Measurements from ENCODE around the gene PRSS27. TPM values are rescaled to one million over a fixed set of nuclear protein-coding genes. Genes with fewer than 3 reads are reported as not detected.
"Not testable (repeated sequence)": the region's sequence is repeated elsewhere in the genome, so short reads cannot be mapped to it uniquely, and the experiment has no call there.

The PRSS27 gene
- total RNA-seq, 1 experiment from 2014 or later: 1.1 TPM

- in situ Hi-C loops (cut with HindIII; ENCODE audit: low pct_unique_long_range_greater_than_20kb, low sequenced_read_pairs): no loop called here
- DNase-seq (ENCODE audit: low read depth): no peak
Observed at GRCh38 chr16:2689968-2690801, 29.8 kb downstream of the PRSS27 start.

GRCh38 chr16:2689422-2689821 lies 30.6 kb downstream of the PRSS27 start:
- DNase-seq (ENCODE audit: low read depth); in situ Hi-C loops (cut with HindIII; ENCODE audit: low pct_unique_long_range_greater_than_20kb, low sequenced_read_pairs): not testable (repeated sequence)

GRCh38 chr16:2687531-2688308 lies 32.3 kb downstream of the PRSS27 start:
- no peak for DNase-seq (ENCODE audit: low read depth)
- in situ Hi-C loops (cut with HindIII; ENCODE audit: low pct_unique_long_range_greater_than_20kb, low sequenced_read_pairs): no loop called here

GRCh38 chr16:2686912-2687507 lies 33.0 kb downstream of the PRSS27 start:
- in situ Hi-C loops (cut with HindIII; ENCODE audit: low pct_unique_long_range_greater_than_20kb, low sequenced_read_pairs): no loop called here
- DNase-seq (ENCODE audit: low read depth): no peak

GRCh38 chr16:2686075-2686474 lies 33.9 kb downstream of the PRSS27 start:
- in situ Hi-C loops (cut with HindIII; ENCODE audit: low pct_unique_long_range_greater_than_20kb, low sequenced_read_pairs); DNase-seq (ENCODE audit: low read depth): not testable (repeated sequence)

GRCh38 chr16:2683041-2683440 lies 37.0 kb downstream of the PRSS27 start:
- in situ Hi-C loops (cut with HindIII; ENCODE audit: low pct_unique_long_range_greater_than_20kb, low sequenced_read_pairs): not testable (repeated sequence)

GRCh38 chr16:2682209-2683021 lies 37.6 kb downstream of the PRSS27 start, which contains the start of gene KCTD5:
Gene KCTD5, plus strand, starts transcription at chr16:2682523. Its CDS starts 26 bp downstream, at chr16:2682549.
- peak; percentile 94 for DNase-seq (ENCODE audit: low read depth)
- in situ Hi-C loops (cut with HindIII; ENCODE audit: low pct_unique_long_range_greater_than_20kb, low sequenced_read_pairs): no loop called here

More at GRCh38 chr16:2683041-2683440, 37.0 kb downstream of the PRSS27 start:
- DNase-seq (ENCODE audit: low read depth): not testable (repeated sequence)

GRCh38 chr16:2680360-2680759 lies 39.7 kb downstream of the PRSS27 start:
- in situ Hi-C loops (cut with HindIII; ENCODE audit: low pct_unique_long_range_greater_than_20kb, low sequenced_read_pairs): not testable (repeated sequence)

GRCh38 chr16:2679902-2680301 lies 40.1 kb downstream of the PRSS27 start:
- in situ Hi-C loops (cut with HindIII; ENCODE audit: low pct_unique_long_range_greater_than_20kb, low sequenced_read_pairs); DNase-seq (ENCODE audit: low read depth): not testable (repeated sequence)

More at GRCh38 chr16:2680360-2680759, 39.7 kb downstream of the PRSS27 start:
- not testable (repeated sequence) for DNase-seq (ENCODE audit: low read depth)

- DNase-seq (ENCODE audit: low read depth); in situ Hi-C loops (cut with HindIII; ENCODE audit: low pct_unique_long_range_greater_than_20kb, low sequenced_read_pairs): not testable (repeated sequence)
Observed at GRCh38 chr16:2678206-2678965, 41.6 kb downstream of the PRSS27 start.

- DNase-seq (ENCODE audit: low read depth); in situ Hi-C loops (cut with HindIII; ENCODE audit: low pct_unique_long_range_greater_than_20kb, low sequenced_read_pairs): not testable (repeated sequence)
Observed at GRCh38 chr16:2676937-2677336, 43.1 kb downstream of the PRSS27 start.

GRCh38 chr16:2675714-2676113 lies 44.3 kb downstream of the PRSS27 start:
- in situ Hi-C loops (cut with HindIII; ENCODE audit: low pct_unique_long_range_greater_than_20kb, low sequenced_read_pairs): no loop called here
- no peak for DNase-seq (ENCODE audit: low read depth)

GRCh38 chr16:2675021-2675420 lies 45.0 kb downstream of the PRSS27 start:
- in situ Hi-C loops (cut with HindIII; ENCODE audit: low pct_unique_long_range_greater_than_20kb, low sequenced_read_pairs): no loop called here
- no peak for DNase-seq (ENCODE audit: low read depth)

GRCh38 chr16:2673066-2673999 lies 46.7 kb downstream of the PRSS27 start:
- in situ Hi-C loops (cut with HindIII; ENCODE audit: low pct_unique_long_range_greater_than_20kb, low sequenced_read_pairs): no loop called here
- DNase-seq (ENCODE audit: low read depth): peak; percentile 93

GRCh38 chr16:2671741-2672140 lies 48.3 kb downstream of the PRSS27 start:
- in situ Hi-C loops (cut with HindIII; ENCODE audit: low pct_unique_long_range_greater_than_20kb, low sequenced_read_pairs): no loop called here
- DNase-seq (ENCODE audit: low read depth): no peak

- DNase-seq (ENCODE audit: low read depth); in situ Hi-C loops (cut with HindIII; ENCODE audit: low pct_unique_long_range_greater_than_20kb, low sequenced_read_pairs): not testable (repeated sequence)
Observed at GRCh38 chr16:2671193-2671592, 48.8 kb downstream of the PRSS27 start.

All from Caki2 (cell line).